ENCODE measurements around the gene SURF6.
"Not testable (repeated sequence)": the region's sequence is repeated elsewhere in the genome, so short reads cannot be mapped to it uniquely, and the experiment has no call there.

SURF6 gene

GRCh38 chr9:133304477-133305377 is 31.3 kb downstream of the SURF6 start:
- H3K27me3 ChIP-seq (ENCODE audit: control insufficient read depth, insufficient read depth, low read length), result no peaks in the 10 kb centered on the region; the same call in 1 of the 2 replicates

GRCh38 chr9:133304158-133304470 is 31.9 kb downstream of the SURF6 start:
- peaks cover under 1% of the 10 kb centered on the region; the same call in 1 of the 2 replicates for H3K9me3 ChIP-seq (ENCODE audit: control insufficient read depth, insufficient read depth, low read length)
- H3K9ac ChIP-seq (ENCODE audit: low read depth, low read length), result no peak overlapping the region
- H3K4me3 ChIP-seq (ENCODE audit: low read depth, low read length), result no peak overlapping the region
- no peak overlapping the region for H3K27ac ChIP-seq (ENCODE audit: low read depth, low read length)
- no peaks in the 10 kb centered on the region for H3K36me3 ChIP-seq (ENCODE audit: control insufficient read depth, insufficient read depth, low read length)
- no peaks in the 10 kb centered on the region for H3K4me1 ChIP-seq (ENCODE audit: control insufficient read depth, insufficient read depth, low read length)
- H3K27me3 ChIP-seq (ENCODE audit: control insufficient read depth, insufficient read depth, low read length), result no peaks in the 10 kb centered on the region; the same call in 1 of the 2 replicates

More at GRCh38 chr9:133304477-133305377, 31.3 kb downstream of the SURF6 start:
- Histone ChIP-seq H3K4me3 (ENCODE audit: low read depth, low read length) (no peak overlapping the region), H3K27ac (ENCODE audit: low read depth, low read length) (no peak overlapping the region), H3K36me3 (ENCODE audit: control insufficient read depth, insufficient read depth, low read length) (no peaks in the 10 kb centered on the region), H3K9ac (ENCODE audit: low read depth, low read length) (no peak overlapping the region), H3K4me1 (ENCODE audit: control insufficient read depth, insufficient read depth, low read length) (no peaks in the 10 kb centered on the region), H3K9me3 (ENCODE audit: control insufficient read depth, insufficient read depth, low read length) (peaks cover 7% of the 10 kb centered on the region)

GRCh38 chr9:133303266-133304157 is 32.5 kb downstream of the SURF6 start:
- no peak overlapping the region for H3K27ac ChIP-seq (ENCODE audit: low read depth, low read length)
- H3K4me3 ChIP-seq (ENCODE audit: low read depth, low read length), result no peak overlapping the region
- H3K9ac ChIP-seq (ENCODE audit: low read depth, low read length), result no peak overlapping the region
- no peaks in the 10 kb centered on the region for H3K36me3 ChIP-seq (ENCODE audit: control insufficient read depth, insufficient read depth, low read length)
- no peaks in the 10 kb centered on the region; the same call in 1 of the 2 replicates for H3K27me3 ChIP-seq (ENCODE audit: control insufficient read depth, insufficient read depth, low read length)
- no peaks in the 10 kb centered on the region for H3K4me1 ChIP-seq (ENCODE audit: control insufficient read depth, insufficient read depth, low read length)
- no peaks in the 10 kb centered on the region for H3K9me3 ChIP-seq (ENCODE audit: control insufficient read depth, insufficient read depth, low read length)

GRCh38 chr9:133301253-133302230 is 34.4 kb downstream of the SURF6 start:
- H3K27me3 ChIP-seq (ENCODE audit: control insufficient read depth, insufficient read depth, low read length), result no peaks in the 10 kb centered on the region; the same call in 1 of the 2 replicates
- no peak overlapping the region for H3K4me3 ChIP-seq (ENCODE audit: low read depth, low read length)
- no peak overlapping the region for H3K27ac ChIP-seq (ENCODE audit: low read depth, low read length)
- no peaks in the 10 kb centered on the region for H3K9me3 ChIP-seq (ENCODE audit: control insufficient read depth, insufficient read depth, low read length)
- no peaks in the 10 kb centered on the region for H3K4me1 ChIP-seq (ENCODE audit: control insufficient read depth, insufficient read depth, low read length)
- H3K36me3 ChIP-seq (ENCODE audit: control insufficient read depth, insufficient read depth, low read length), result no peaks in the 10 kb centered on the region
- H3K9ac ChIP-seq (ENCODE audit: low read depth, low read length), result no peak overlapping the region

GRCh38 chr9:133299996-133300395 is 36.0 kb downstream of the SURF6 start:
- not testable (repeated sequence) for H3K36me3 ChIP-seq (ENCODE audit: control insufficient read depth, insufficient read depth, low read length); H3K9me3 ChIP-seq (ENCODE audit: control insufficient read depth, insufficient read depth, low read length); H3K4me3 ChIP-seq (ENCODE audit: low read depth, low read length); H3K9ac ChIP-seq (ENCODE audit: low read depth, low read length); H3K27me3 ChIP-seq (ENCODE audit: control insufficient read depth, insufficient read depth, low read length); H3K4me1 ChIP-seq (ENCODE audit: control insufficient read depth, insufficient read depth, low read length); H3K27ac ChIP-seq (ENCODE audit: low read depth, low read length)

GRCh38 chr9:133294257-133294656 is 41.7 kb downstream of the SURF6 start:
- peaks cover 24% of the 10 kb centered on the region for H3K9me3 ChIP-seq (ENCODE audit: control insufficient read depth, insufficient read depth, low read length)
- no peak overlapping the region for H3K27ac ChIP-seq (ENCODE audit: low read depth, low read length)
- H3K4me3 ChIP-seq (ENCODE audit: low read depth, low read length), result no peak overlapping the region
- no peaks in the 10 kb centered on the region for H3K36me3 ChIP-seq (ENCODE audit: control insufficient read depth, insufficient read depth, low read length)
- H3K9ac ChIP-seq (ENCODE audit: low read depth, low read length), result no peak overlapping the region
- no peaks in the 10 kb centered on the region for H3K27me3 ChIP-seq (ENCODE audit: control insufficient read depth, insufficient read depth, low read length)
- no peaks in the 10 kb centered on the region for H3K4me1 ChIP-seq (ENCODE audit: control insufficient read depth, insufficient read depth, low read length)

- H3K4me3 ChIP-seq (ENCODE audit: low read depth, low read length), result no peak overlapping the region
- no peaks in the 10 kb centered on the region for H3K4me1 ChIP-seq (ENCODE audit: control insufficient read depth, insufficient read depth, low read length)
- H3K27ac ChIP-seq (ENCODE audit: low read depth, low read length), result no peak overlapping the region
- H3K9ac ChIP-seq (ENCODE audit: low read depth, low read length), result no peak overlapping the region
- H3K27me3 ChIP-seq (ENCODE audit: control insufficient read depth, insufficient read depth, low read length), result no peaks in the 10 kb centered on the region
- no peaks in the 10 kb centered on the region for H3K36me3 ChIP-seq (ENCODE audit: control insufficient read depth, insufficient read depth, low read length)
- H3K9me3 ChIP-seq (ENCODE audit: control insufficient read depth, insufficient read depth, low read length), result peaks cover 29% of the 10 kb centered on the region
Observed at GRCh38 chr9:133290751-133291302, 45.2 kb downstream of the SURF6 start.

- Histone ChIP-seq H3K9ac (ENCODE audit: low read depth, low read length) (no peak overlapping the region), H3K36me3 (ENCODE audit: control insufficient read depth, insufficient read depth, low read length) (no peaks in the 10 kb centered on the region), H3K9me3 (ENCODE audit: control insufficient read depth, insufficient read depth, low read length) (peaks cover 23% of the 10 kb centered on the region), H3K4me1 (ENCODE audit: control insufficient read depth, insufficient read depth, low read length) (no peaks in the 10 kb centered on the region), H3K27me3 (ENCODE audit: control insufficient read depth, insufficient read depth, low read length) (no peaks in the 10 kb centered on the region), H3K4me3 (ENCODE audit: low read depth, low read length) (no peak overlapping the region), H3K27ac (ENCODE audit: low read depth, low read length) (no peak overlapping the region)
Observed at GRCh38 chr9:133286523-133286922, 49.5 kb downstream of the SURF6 start.

GRCh38 chr9:133285252-133285775 is 50.7 kb downstream of the SURF6 start:
- H3K4me3 ChIP-seq (ENCODE audit: low read depth, low read length), result no peak overlapping the region
- no peaks in the 10 kb centered on the region for H3K36me3 ChIP-seq (ENCODE audit: control insufficient read depth, insufficient read depth, low read length)
- no peak overlapping the region for H3K9ac ChIP-seq (ENCODE audit: low read depth, low read length)
- H3K9me3 ChIP-seq (ENCODE audit: control insufficient read depth, insufficient read depth, low read length), result peaks cover 12% of the 10 kb centered on the region
- no peak overlapping the region for H3K27ac ChIP-seq (ENCODE audit: low read depth, low read length)
- H3K4me1 ChIP-seq (ENCODE audit: control insufficient read depth, insufficient read depth, low read length), result no peaks in the 10 kb centered on the region
- no peaks in the 10 kb centered on the region for H3K27me3 ChIP-seq (ENCODE audit: control insufficient read depth, insufficient read depth, low read length)

GRCh38 chr9:133284362-133284761 is 51.6 kb downstream of the SURF6 start:
- Histone ChIP-seq H3K4me3 (ENCODE audit: low read depth, low read length) (no peak overlapping the region), H3K27ac (ENCODE audit: low read depth, low read length) (no peak overlapping the region), H3K27me3 (ENCODE audit: control insufficient read depth, insufficient read depth, low read length) (no peaks in the 10 kb centered on the region), H3K9me3 (ENCODE audit: control insufficient read depth, insufficient read depth, low read length) (peaks cover 6% of the 10 kb centered on the region; the same call in 1 of the 2 replicates), H3K4me1 (ENCODE audit: control insufficient read depth, insufficient read depth, low read length) (no peaks in the 10 kb centered on the region), H3K9ac (ENCODE audit: low read depth, low read length) (no peak overlapping the region), H3K36me3 (ENCODE audit: control insufficient read depth, insufficient read depth, low read length) (no peaks in the 10 kb centered on the region)

Measured in HUES48 (cell line).